ENCODE data around the gene HNRNPUL2. TPM values are rescaled to one million over a fixed set of nuclear protein-coding genes. Genes with fewer than 3 reads are reported as not detected.

HNRNPUL2 gene
- total and polyA plus RNA-seq, 9 donors = 11.0 to 81.2 (median 41.2) TPM

- DNase-seq = no peak
- TF ChIP-seq POLR2A (IDR thresholded peaks at IDR 0.05) (no peak), CTCF (IDR thresholded peaks at IDR 0.05) (no peak), EP300 (IDR thresholded peaks at IDR 0.05) (no peak)
- H3K36me3 ChIP-seq = no peaks in the 10 kb centered on the region
- intact Hi-C loops (cut with DNase I) = loop anchor here in 2 of 4 donors (5.0 to 10.0 kb wide), 2 partner anchors 56 to 276 kb away; partner anchors contain the start of genes HNRNPUL2 (in 1 of the 2) and TTC9C (in 1 of the 2)
- no peaks in the 10 kb centered on the region for H3K27me3 ChIP-seq
- H3K4me3 ChIP-seq = peak overlapping the region; percentile 83
- peaks cover 15% of the 10 kb centered on the region for H3K4me1 ChIP-seq (ENCODE audit: insufficient read depth)
- 0 to 1% (median 0%) methylated on average over 17 of the region's 17 CpGs for WGBS, 3 donors
- peak overlapping the region; percentile 44 to 82 for H3K27ac ChIP-seq
- no peaks in the 10 kb centered on the region for H3K9me3 ChIP-seq
Measured at GRCh38 chr11:62671236-62671607, 56.0 kb downstream of the HNRNPUL2 start.

GRCh38 chr11:62669420-62670161, 57.7 kb downstream of the HNRNPUL2 start:
- no peak for DNase-seq
- Histone ChIP-seq H3K27ac (no peak overlapping the region), H3K4me1 (ENCODE audit: insufficient read depth) (peaks cover 16% of the 10 kb centered on the region), H3K9me3 (no peaks in the 10 kb centered on the region), H3K36me3 (no peaks in the 10 kb centered on the region), H3K27me3 (no peaks in the 10 kb centered on the region), H3K4me3 (no peak overlapping the region)
- intact Hi-C loops (cut with DNase I) = loop anchor here in 2 of 4 donors (5.0 to 10.0 kb wide), 2 partner anchors 58 to 275 kb away; partner anchors contain the start of genes HNRNPUL2 (in 1 of the 2) and TTC9C (in 1 of the 2)
- WGBS, 3 donors = 58 to 75% (median 66%) methylated on average over 4 of the region's 4 CpGs
- TF ChIP-seq EP300 (IDR thresholded peaks at IDR 0.05) (no peak), CTCF (IDR thresholded peaks at IDR 0.05) (no peak), POLR2A (IDR thresholded peaks at IDR 0.05) (no peak)

DNA sequence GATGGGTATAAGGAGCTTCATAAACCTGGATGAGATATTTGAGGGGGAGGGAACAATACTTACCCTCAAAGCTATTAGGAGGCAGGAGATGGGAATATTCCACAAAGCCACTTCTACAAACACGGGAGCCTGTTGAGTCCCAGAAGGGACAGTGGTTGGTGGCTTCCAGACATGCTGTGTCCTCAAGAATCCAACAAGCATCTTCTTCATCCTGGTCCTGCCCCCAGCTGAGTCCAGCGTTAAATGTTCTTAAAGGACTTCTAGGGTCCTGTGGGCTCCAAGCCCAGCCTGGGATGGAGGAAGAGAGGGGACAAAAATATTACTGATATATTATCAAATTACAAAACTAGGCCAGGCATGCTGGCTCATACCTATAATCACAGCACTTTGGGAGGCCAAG, 59.8 kb downstream of the HNRNPUL2 start:
- DNase-seq = no peak
- no peaks in the 10 kb centered on the region for H3K9me3 ChIP-seq
- no peak for TF ChIP-seq CTCF (IDR thresholded peaks at IDR 0.05)
- no peak for TF ChIP-seq EP300 (IDR thresholded peaks at IDR 0.05)
- no peak for TF ChIP-seq POLR2A (IDR thresholded peaks at IDR 0.05)
- H3K4me3 ChIP-seq = no peak overlapping the region
- peaks cover 11% of the 10 kb centered on the region for H3K4me1 ChIP-seq (ENCODE audit: insufficient read depth)
- H3K27ac ChIP-seq = no peak overlapping the region
- intact Hi-C loops (cut with DNase I) = no loop called here
- WGBS, 3 donors = 62 to 76% (median 63%) methylated on average over 2 of the region's 2 CpGs
- H3K36me3 ChIP-seq = no peaks in the 10 kb centered on the region
- H3K27me3 ChIP-seq = no peaks in the 10 kb centered on the region

DNA sequence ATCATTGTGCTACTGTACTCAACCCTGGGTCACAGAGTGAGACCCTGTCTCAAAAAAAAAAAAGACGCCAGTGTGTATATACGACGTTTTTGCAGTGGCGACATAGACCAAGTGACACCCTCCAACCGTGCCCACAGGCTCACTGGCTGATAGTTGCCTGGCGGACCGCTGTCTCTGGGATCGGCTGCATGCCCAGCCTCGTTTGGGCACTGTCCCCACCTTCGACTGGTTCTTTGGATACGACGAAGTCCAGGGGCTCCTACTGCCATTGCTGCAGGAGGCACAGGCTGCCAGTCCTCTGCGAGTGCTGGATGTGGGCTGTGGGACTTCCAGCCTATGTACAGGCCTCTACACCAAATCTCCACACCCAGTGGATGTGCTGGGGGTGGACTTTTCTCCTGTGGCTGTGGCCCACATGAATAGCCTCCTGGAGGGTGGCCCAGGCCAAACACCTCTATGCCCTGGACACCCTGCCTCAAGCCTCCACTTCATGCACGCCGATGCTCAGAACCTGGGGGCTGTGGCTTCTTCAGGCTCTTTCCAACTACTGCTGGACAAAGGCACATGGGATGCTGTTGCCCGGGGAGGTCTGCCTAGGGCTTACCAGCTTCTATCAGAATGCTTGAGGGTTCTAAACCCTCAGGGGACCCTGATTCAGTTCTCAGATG, 60.9 kb downstream of the HNRNPUL2 start:
- TF ChIP-seq CTCF (IDR thresholded peaks at IDR 0.05) (no peak), POLR2A (IDR thresholded peaks at IDR 0.05) (no peak), EP300 (IDR thresholded peaks at IDR 0.05) (no peak)
- DNase-seq = no peak
- WGBS, 3 donors = 24 to 41% (median 27%) methylated on average over 16 of the region's 16 CpGs
- no peaks in the 10 kb centered on the region for H3K36me3 ChIP-seq
- no peaks in the 10 kb centered on the region for H3K27me3 ChIP-seq
- no peaks in the 10 kb centered on the region for H3K9me3 ChIP-seq
- H3K4me3 ChIP-seq = peak overlapping the region; percentile 71
- peaks cover 11% of the 10 kb centered on the region for H3K4me1 ChIP-seq (ENCODE audit: insufficient read depth)
- peak overlapping the region in 1 of 2 donors; percentile 79 for H3K27ac ChIP-seq
- intact Hi-C loops (cut with DNase I) = no loop called here

Measured in ovary (tissue), 9 donors.